GM12801 (cell line): ENCODE results near the gene ELF1.

Experiments
- CTCF ChIP-seq: IDR thresholded peaks from one replicate; pipeline ENCODE4 v1.5.1; 2011; ENCODE audit warnings: control low read depth; ENCODE audit not compliant: insufficient read length; ENCODE audit errors: extremely low read depth

The ELF1 gene

GRCh38 chr13:40895227-40896184 is 123.6 kb downstream of the ELF1 start:
- no peak for TF ChIP-seq CTCF

GRCh38 chr13:40886017-40886416 is 133.1 kb downstream of the ELF1 start:
- TF ChIP-seq CTCF: no peak
